ENCODE measurements around the gene ZNF229. TPM values are rescaled to one million over a fixed set of nuclear protein-coding genes. Genes with fewer than 3 reads are reported as not detected.
A peak's percentile ranks its signal among the peaks of the same experiment; 100 is the strongest.
"Not testable (repeated sequence)": the region's sequence is repeated elsewhere in the genome, so short reads cannot be mapped to it uniquely, and the experiment has no call there.

ZNF229 gene
- total RNA-seq, 2 donors from 2014 or later: 1.2 to 2.2 TPM

- no peaks in the 10 kb centered on the region for H3K9me3 ChIP-seq
- no peaks in the 10 kb centered on the region for H3K36me3 ChIP-seq
- intact Hi-C loops (cut with DNase I): no loop called here
- H3K9ac ChIP-seq (ENCODE audit: low read depth in 2 of 2, low read length in 2 of 2): peak within 1 kb of the TSS in 1 of 2 donors; percentile 19
- H3K4me1 ChIP-seq: no peaks in the 10 kb centered on the region
- peak; percentile 93 for DNase-seq
- H3K4me3 ChIP-seq: peak within 1 kb of the TSS; percentile 53
- no peak for TF ChIP-seq CTCF (IDR thresholded peaks at IDR 0.05)
- H3K27ac ChIP-seq: no peak within 1 kb of the TSS
- no peaks in the 10 kb centered on the region for H3K27me3 ChIP-seq
These were observed 46.8 kb downstream of the ZNF229 start, which contains the start of gene ZNF285 for GRCh38 chr19:44401139-44402115. TSS of gene ZNF285 (minus strand) at chr19:44401608. CDS start at chr19:44397213, 4,395 bp downstream.

- H3K4me1 ChIP-seq; H3K4me3 ChIP-seq; H3K9me3 ChIP-seq; H3K9ac ChIP-seq (ENCODE audit: low read depth in 2 of 2, low read length in 2 of 2); intact Hi-C loops (cut with DNase I); H3K27ac ChIP-seq; H3K36me3 ChIP-seq; H3K27me3 ChIP-seq; DNase-seq: not testable (repeated sequence)
These were observed 59.0 kb downstream of the ZNF229 start for GRCh38 chr19:44389268-44389667.

Other genes with a start within 250 kb of the ZNF229 start
- 10 to 100 TPM in 1 of 2 donors, 1 to 10 TPM in 1; 9.9 to 12.3 TPM for gene ZNF227, start 235.9 kb downstream of the ZNF229 start, total RNA-seq
- gene ZNF233, start 188.6 kb downstream of the ZNF229 start, total RNA-seq: 1 to 10 TPM in 1 of 2 donors, under 1 TPM in 1; 0.44 to 1.0 TPM
- gene ZNF235, start 143.4 kb downstream of the ZNF229 start, total RNA-seq: 1 to 10 TPM; 3.1 to 5.4 TPM
- 1 to 10 TPM; 3.0 to 4.4 TPM for gene ZNF112, start 91.8 kb downstream of the ZNF229 start, total RNA-seq
- 1 to 10 TPM; 1.4 to 1.9 TPM for gene ZNF285, start 46.9 kb downstream of the ZNF229 start, total RNA-seq
- gene ZNF180, start 52.0 kb upstream of the ZNF229 start, total RNA-seq: 1 to 10 TPM; 6.4 to 7.3 TPM
- gene CEACAM20, start 81.2 kb upstream of the ZNF229 start, total RNA-seq: under 1 TPM in 1 of 2 donors, not detected in 1; 0.85 TPM
- gene IGSF23, start 165.1 kb upstream of the ZNF229 start, total RNA-seq: not detected
- gene PVR, start 195.4 kb upstream of the ZNF229 start, total RNA-seq: 10 to 100 TPM; 44.7 to 54.6 TPM
- gene CEACAM19, start 223.0 kb upstream of the ZNF229 start, total RNA-seq: 1 to 10 TPM; 5.3 to 6.1 TPM

All from colonic mucosa (tissue), 4 donors.